Peyer's patch (tissue), 4 donors: Measurements from ENCODE around the gene TMEM184A.

Source experiments
- CTCF ChIP-seq, 6 experiments: fragments of 450-650 bp in 4 of 6; fragments of 200-600 bp in 2 of 6; sonication (generic) in 1 of 6; IDR thresholded peaks; one replicate each; pipeline ENCODE4 v1.5.1; 2017 to 2019; ENCODE audit warnings: antibody characterized with exemption in 6 of 6, mild to moderate bottlenecking in 3 of 6, moderate library complexity in 1 of 6
- POLR2A ChIP-seq, 2 donors: fragments of 450-650 bp; IDR thresholded peaks; one replicate each; pipeline ENCODE4 v1.5.1; 2017; ENCODE audit warnings: antibody characterized with exemption in 2 of 2, mild to moderate bottlenecking in 2 of 2, moderate library complexity in 2 of 2

- TF ChIP-seq POLR2A (IDR thresholded peaks at IDR 0.05), result no peak
- no peak for TF ChIP-seq CTCF (IDR thresholded peaks at IDR 0.05)
These were observed 12.0 kb upstream of the TMEM184A start for GRCh38 chr7:1567896-1568510.
